HepG2 (cell line): ENCODE data around the gene SBK2. TPM values are rescaled to one million over a fixed set of nuclear protein-coding genes. Genes with fewer than 3 reads are reported as not detected.
A peak's percentile ranks its signal among the peaks of the same experiment; 100 is the strongest.

ENCODE experiments used
- ARID5B ChIP-seq: IDR thresholded peaks from 2 replicates; pipeline ENCODE4 v1.4.0; 2020; ENCODE audit warnings: mild to moderate bottlenecking, missing genetic modification reagents
- CC2D1A ChIP-seq: sonication (generic); formaldehyde crosslinking; IDR thresholded peaks from 2 replicates; pipeline ENCODE4 v1.8.1; 2023; ENCODE audit warnings: mild to moderate bottlenecking, missing genetic modification reagents
- ERF ChIP-seq: IDR thresholded peaks from 2 replicates; pipeline ENCODE4 v1.6.1; 2018; ENCODE audit warnings: missing biosample characterization, missing genetic modification reagents
- GPN1 ChIP-seq: sonication (generic); formaldehyde crosslinking; IDR thresholded peaks from 2 replicates; pipeline ENCODE4 v1.5.1; 2020; ENCODE audit warnings: missing genetic modification reagents, borderline replicate concordance
- HNF4A ChIP-seq: sonication (generic); formaldehyde crosslinking; IDR thresholded peaks from 2 replicates; pipeline ENCODE4 v1.4.0; 2020; ENCODE audit warnings: missing genetic modification reagents
- HNRNPUL1 ChIP-seq: fragments of 200-400 bp; formaldehyde crosslinking; IDR thresholded peaks from 2 replicates; pipeline ENCODE4 v1.6.1; 2017; ENCODE audit warnings: low read depth, mild to moderate bottlenecking, low read length, moderate library complexity
- ISL2 ChIP-seq: sonication (generic); formaldehyde crosslinking; IDR thresholded peaks from 2 replicates; pipeline ENCODE4 v1.5.0; 2020; ENCODE audit warnings: missing genetic modification reagents
- KAT8 ChIP-seq: IDR thresholded peaks from 2 replicates; pipeline ENCODE4 v1.6.1; 2016; ENCODE audit warnings: missing genetic modification reagents, missing compliant biosample characterization
- KLF16 ChIP-seq, 2 experiments: sonication (generic) in 1 of 2; formaldehyde crosslinking in 1 of 2; IDR thresholded peaks; 2 replicates each; pipeline versions ENCODE4 v1.6.1 to v1.8.0; 2016 to 2023; ENCODE audit warnings: missing genetic modification reagents in 2 of 2, missing compliant biosample characterization in 1 of 2
- MEF2D ChIP-seq: sonication (generic); formaldehyde crosslinking; IDR thresholded peaks from 2 replicates; pipeline ENCODE4 v1.5.1; 2020; ENCODE audit warnings: mild to moderate bottlenecking, missing genetic modification reagents
- MTF2 ChIP-seq: sonication (generic); formaldehyde crosslinking; IDR thresholded peaks from 2 replicates; pipeline ENCODE4 v1.5.0; 2020; ENCODE audit warnings: missing genetic modification reagents, borderline replicate concordance
- NFKB2 ChIP-seq: sonication (generic); formaldehyde crosslinking; IDR thresholded peaks from 2 replicates; pipeline ENCODE4 v1.4.0; 2020; ENCODE audit warnings: missing genetic modification reagents, borderline replicate concordance
- NR1H2 ChIP-seq: sonication (generic); formaldehyde crosslinking; IDR thresholded peaks from 2 replicates; pipeline ENCODE4 v1.8.1; 2022; ENCODE audit warnings: low read depth, missing genetic modification reagents, borderline replicate concordance
- SOX5 ChIP-seq: IDR thresholded peaks from 2 replicates; pipeline ENCODE4 v1.6.1; 2016; ENCODE audit warnings: borderline replicate concordance
- SP2 ChIP-seq: sonication (generic); formaldehyde crosslinking; IDR thresholded peaks from 2 replicates; pipeline ENCODE4 v1.5.1; 2020; ENCODE audit warnings: mild to moderate bottlenecking, missing genetic modification reagents
- TCF7L2 ChIP-seq: IDR thresholded peaks from 2 replicates; pipeline ENCODE4 v1.6.1; 2011; ENCODE audit warnings: mild to moderate bottlenecking, low read depth, low read length, moderate library complexity
- ZBTB43 ChIP-seq: sonication (generic); formaldehyde crosslinking; conservative IDR thresholded peaks from 2 replicates; pipeline ENCODE4 v1.4.0; 2020; ENCODE audit warnings: missing genetic modification reagents
- ZFP36L2 ChIP-seq: sonication (generic); formaldehyde crosslinking; IDR thresholded peaks from 2 replicates; pipeline ENCODE4 v1.4.0; 2020; ENCODE audit warnings: missing genetic modification reagents
- ZNF136 ChIP-seq: sonication (generic); formaldehyde crosslinking; IDR thresholded peaks from 2 replicates; pipeline ENCODE4 v1.8.1; 2022; ENCODE audit warnings: low read depth, mild to moderate bottlenecking, moderate library complexity, missing genetic modification reagents
- ZNF501 ChIP-seq: sonication (generic); formaldehyde crosslinking; IDR thresholded peaks from 2 replicates; pipeline ENCODE4 v1.5.1; 2020; ENCODE audit warnings: mild to moderate bottlenecking, moderate library complexity, missing genetic modification reagents
- ZNF577 ChIP-seq: sonication (generic); formaldehyde crosslinking; IDR thresholded peaks from 2 replicates; pipeline ENCODE4 v1.4.0; 2020; ENCODE audit warnings: mild to moderate bottlenecking, low read depth, missing genetic modification reagents, borderline replicate concordance
- ZNF749 ChIP-seq: sonication (generic); formaldehyde crosslinking; IDR thresholded peaks from 2 replicates; pipeline ENCODE4 v1.8.0; 2022; ENCODE audit warnings: mild to moderate bottlenecking, missing genetic modification reagents, moderate library complexity, borderline replicate concordance
- polyA plus RNA-seq, 8 experiments: library from polyadenylated mRNA; depleted of rRNA in 3 of 8; stranded (reverse) in 7 of 8; unstranded in 1 of 8; fragments of >200 nt; fragmentation: Illumina TruSeq in 4 of 8; extraction: Trizol in 4 of 8; gene quantifications; 2 replicates each; pipeline versions ENCODE4 v1.2.1 to v1.2.3, GENCODE V29; 2011 to 2016; ENCODE audit warnings: low read depth in 4 of 8, missing spikeins in 1 of 8, mixed read lengths in 1 of 8; ENCODE audit not compliant: insufficient read depth in 1 of 8
- total RNA-seq, 5 experiments: library from RNA; depleted of rRNA; stranded (reverse); fragments of >200 nt; fragmentation: Illumina TruSeq; extraction: Trizol; gene quantifications; 2 replicates each; pipeline ENCODE4 v1.2.3, GENCODE V29; 2016; ENCODE audit warnings: low read depth in 1 of 5
- TF ChIP-seq, protein P1 (sequence below): sonication (generic); formaldehyde crosslinking; IDR thresholded peaks from 2 replicates; pipeline ENCODE4 v1.8.1; 2023; ENCODE audit warnings: mild to moderate bottlenecking, missing genetic modification reagents
- TF ChIP-seq, protein P2 (sequence below): sonication (generic); formaldehyde crosslinking; IDR thresholded peaks from 2 replicates; pipeline ENCODE4 v1.8.0; 2022; ENCODE audit warnings: missing genetic modification reagents, mild to moderate bottlenecking, inconsistent platforms, borderline replicate concordance

Gene SBK2
- total and polyA plus RNA-seq, 2 of the 13 experiments (the other 11 are each of a cell fraction or from before 2014, with no cell fraction given): 0.24 TPM; not detected in 1

DNA sequence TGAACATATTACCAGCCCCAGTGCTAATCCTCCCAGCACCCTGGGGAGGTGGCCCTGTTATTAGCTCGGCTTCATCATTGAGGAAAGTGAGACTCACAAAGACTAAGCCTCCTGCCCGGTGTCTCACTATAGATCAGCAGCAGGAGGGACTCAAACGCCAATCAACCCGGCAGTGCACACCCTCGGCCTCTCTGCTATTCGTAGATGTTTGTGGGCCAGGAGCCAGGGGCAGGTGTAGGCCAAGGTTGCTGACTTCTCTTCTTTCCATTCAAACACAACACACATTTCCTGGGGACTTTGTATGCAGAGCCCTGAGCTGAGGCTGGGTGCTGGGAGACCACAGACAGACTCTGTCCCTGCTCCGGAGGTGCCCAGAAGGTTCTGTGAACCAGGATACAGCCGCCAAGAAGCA, 17.8 kb upstream of the SBK2 start (continued):
- TF ChIP-seq, protein P1, sequence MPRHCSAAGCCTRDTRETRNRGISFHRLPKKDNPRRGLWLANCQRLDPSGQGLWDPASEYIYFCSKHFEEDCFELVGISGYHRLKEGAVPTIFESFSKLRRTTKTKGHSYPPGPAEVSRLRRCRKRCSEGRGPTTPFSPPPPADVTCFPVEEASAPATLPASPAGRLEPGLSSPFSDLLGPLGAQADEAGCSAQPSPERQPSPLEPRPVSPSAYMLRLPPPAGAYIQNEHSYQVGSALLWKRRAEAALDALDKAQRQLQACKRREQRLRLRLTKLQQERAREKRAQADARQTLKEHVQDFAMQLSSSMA (CRISPR knock-in tag): no peak
- TF ChIP-seq, protein P2, sequence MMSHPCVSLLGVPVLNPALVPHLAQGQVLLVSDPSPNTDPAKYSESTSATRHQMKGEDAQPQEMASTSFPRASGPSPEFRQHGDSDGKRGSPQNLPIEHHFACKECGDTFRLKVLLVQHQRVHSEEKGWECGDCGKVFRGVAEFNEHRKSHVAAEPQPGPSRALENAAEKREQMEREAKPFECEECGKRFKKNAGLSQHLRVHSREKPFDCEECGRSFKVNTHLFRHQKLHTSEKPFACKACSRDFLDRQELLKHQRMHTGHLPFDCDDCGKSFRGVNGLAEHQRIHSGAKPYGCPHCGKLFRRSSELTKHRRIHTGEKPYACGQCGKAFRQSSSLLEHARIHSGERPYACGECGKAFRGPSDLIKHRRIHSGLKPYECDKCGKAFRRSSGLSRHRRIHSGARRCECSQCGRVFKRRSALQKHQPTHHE (CRISPR knock-in tag): no peak
- TF ChIP-seq ZFP36L2 (CRISPR knock-in tag) (no peak), ZNF136 (CRISPR knock-in tag) (peak; percentile 56; the same call in 1 of the 2 replicates), HNF4A (peak; percentile 26; the same call in 1 of the 2 replicates), KLF16 (CRISPR knock-in tag; IDR thresholded peaks at IDR 0.05) (no peak), ERF (0 out of 2 replicates have a peak, but pooled peaks have one; percentile 43), GPN1 (CRISPR knock-in tag) (no peak), ZBTB43 (CRISPR knock-in tag) (no peak), NR1H2 (CRISPR knock-in tag) (no peak), KAT8 (peak; percentile 73), ZNF749 (CRISPR knock-in tag) (no peak), ZNF577 (CRISPR knock-in tag) (no peak), ISL2 (CRISPR knock-in tag) (no peak), ARID5B (CRISPR knock-in tag) (peak; percentile 63), HNRNPUL1 (no peak), SP2 (CRISPR knock-in tag) (no peak), MTF2 (CRISPR knock-in tag) (no peak), CC2D1A (CRISPR knock-in tag) (no peak), TCF7L2 (no peak), NFKB2 (CRISPR knock-in tag) (no peak), SOX5 (CRISPR knock-in tag) (peak; percentile 32; the same call in 1 of the 2 replicates), MEF2D (CRISPR knock-in tag) (peak; percentile 47; the same call in 1 of the 2 replicates), ZNF501 (CRISPR knock-in tag) (peak; percentile 63; the same call in 1 of the 2 replicates)
